HEK293T (cell line): ENCODE measurements around the gene DUSP5.

ENCODE experiments used
- ARNT ChIP-seq: fragments of 450-650 bp; IDR thresholded peaks from 2 replicates; pipeline ENCODE4 v1.6.1; 2017; ENCODE audit warnings: mild to moderate bottlenecking
- BHLHE40 ChIP-seq: fragments of 450-650 bp; IDR thresholded peaks from 2 replicates; pipeline ENCODE4 v1.6.1; 2016; ENCODE audit warnings: mild to moderate bottlenecking, moderate library complexity, borderline replicate concordance
- FOXK2 ChIP-seq: fragments of 450-650 bp; IDR thresholded peaks from 2 replicates; pipeline ENCODE4 v1.6.1; 2016; ENCODE audit warnings: mild to moderate bottlenecking
- SP1 ChIP-seq: fragments of 450-650 bp; IDR thresholded peaks from 2 replicates; pipeline ENCODE4 v1.6.1; 2017
- TARDBP ChIP-seq: fragments of 450-650 bp; IDR thresholded peaks from 2 replicates; pipeline ENCODE4 v1.6.1; 2016

DNA sequence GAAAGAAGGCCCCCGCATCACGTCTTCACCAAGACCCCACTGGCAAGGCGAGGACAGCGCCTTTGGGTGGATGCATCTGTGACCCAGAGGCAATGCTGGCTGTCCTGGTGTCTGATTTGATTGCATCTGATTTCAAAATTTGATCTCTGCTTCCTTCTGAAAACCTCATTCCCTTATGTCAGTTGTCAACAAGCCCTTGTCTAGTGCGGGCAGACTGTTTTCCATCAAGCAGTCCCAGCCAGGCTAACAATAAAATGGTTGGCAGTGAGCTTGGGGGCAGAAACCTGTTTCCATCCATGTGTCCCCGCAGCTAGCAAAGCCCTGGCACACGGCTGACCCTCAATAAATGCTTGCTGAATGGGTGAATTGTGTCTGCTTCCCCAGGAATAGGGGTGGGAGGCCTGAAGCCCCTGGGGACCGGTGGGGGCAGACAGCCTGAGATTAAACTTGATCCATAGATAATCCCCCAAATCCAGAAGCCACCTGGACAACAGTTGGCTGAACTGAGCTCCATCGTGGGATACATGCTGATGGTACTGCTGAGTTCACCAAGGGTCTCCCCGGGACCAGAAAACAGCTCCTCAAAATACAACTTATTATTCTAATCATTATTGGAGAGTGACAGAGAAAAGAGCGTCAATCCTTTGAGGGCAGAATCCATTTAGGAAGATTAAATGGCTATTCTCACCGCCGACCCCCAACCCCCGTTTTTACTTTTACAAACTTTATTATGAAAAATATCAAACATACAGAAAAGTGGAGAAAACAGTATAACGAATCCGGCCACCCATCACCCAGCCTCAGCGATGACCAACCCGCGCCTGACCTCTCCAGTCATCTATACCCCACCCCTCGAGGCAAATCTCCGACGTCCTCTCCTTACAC, 912 bp upstream of the DUSP5 start:
- TF ChIP-seq BHLHE40 (no peak), SP1 (no peak), ARNT (no peak), FOXK2 (no peak), TARDBP (no peak)
